Endodermal cell (in vitro differentiated cells): ENCODE results near the gene CNTRL. TPM values are rescaled to one million over a fixed set of nuclear protein-coding genes. Genes with fewer than 3 reads are reported as not detected.
A peak's percentile ranks its signal among the peaks of the same experiment; 100 is the strongest.

ENCODE experiments used
- DNase-seq: peaks from one replicate; pipeline ENCODE4 v3.0.0-alpha.2; 2017
- H3K27ac ChIP-seq: 2 replicates; pipeline ENCODE4 v1.5.1; 2013; ENCODE audit warnings: mild to moderate bottlenecking, low read depth, low read length, moderate library complexity
- H3K27me3 ChIP-seq: 2 replicates; pipeline ENCODE4 v1.6.1; 2013; ENCODE audit warnings: mild to moderate bottlenecking, low read length, moderate library complexity; ENCODE audit not compliant: insufficient read depth, control insufficient read depth, poor library complexity, severe bottlenecking
- H3K36me3 ChIP-seq: 2 replicates; pipeline ENCODE4 v1.7.0; 2013; ENCODE audit warnings: mild to moderate bottlenecking, low read length, moderate library complexity; ENCODE audit not compliant: control insufficient read depth, insufficient read depth
- H3K4me1 ChIP-seq: one replicate; pipeline ENCODE4 v1.7.0; 2013; ENCODE audit warnings: low read length; ENCODE audit not compliant: control insufficient read depth, insufficient read depth
- H3K4me3 ChIP-seq: 2 replicates; pipeline ENCODE4 v1.5.1; 2013; ENCODE audit warnings: mild to moderate bottlenecking, low read length, moderate library complexity
- H3K9ac ChIP-seq: 2 replicates; pipeline ENCODE4 v1.6.1; 2013; ENCODE audit warnings: mild to moderate bottlenecking, low read length, moderate library complexity; ENCODE audit not compliant: poor library complexity, severe bottlenecking; ENCODE audit errors: extremely low read depth
- H3K9me3 ChIP-seq: 2 replicates; pipeline ENCODE4 v1.6.1; 2013; ENCODE audit warnings: mild to moderate bottlenecking, low read length, moderate library complexity; ENCODE audit not compliant: control insufficient read depth
- H3K27ac Mint-ChIP-seq: 2 replicates; pipeline ENCODE4 v1.8.0; 2020; ENCODE audit warnings: mixed read lengths
- H3K27me3 Mint-ChIP-seq: 2 replicates; pipeline ENCODE4 v1.8.0; 2021; ENCODE audit warnings: mild to moderate bottlenecking, mixed read lengths; ENCODE audit not compliant: insufficient read depth
- H3K36me3 Mint-ChIP-seq: 2 replicates; pipeline ENCODE4 v1.8.0; 2020; ENCODE audit warnings: low read depth, mixed read lengths
- H3K4me1 Mint-ChIP-seq: 2 replicates; pipeline ENCODE4 v1.8.0; 2020; ENCODE audit warnings: mixed read lengths
- H3K4me3 Mint-ChIP-seq: 2 replicates; pipeline ENCODE4 v1.8.0; 2020; ENCODE audit warnings: mild to moderate bottlenecking, moderate library complexity, mixed read lengths
- H3K9me3 Mint-ChIP-seq: 2 replicates; pipeline ENCODE4 v1.8.0; 2020; ENCODE audit warnings: mild to moderate bottlenecking, mixed read lengths
- WGBS, 2 experiments: methylation state at CpG; one replicate each; pipeline versions ENCODE4 v1.1.5 to v1.1.7; 2013; ENCODE audit warnings: missing lambda C conversion rate in 2 of 2, mixed read lengths in 1 of 2; ENCODE audit not compliant: insufficient coverage in 1 of 2, insufficient read length in 1 of 2; 5-methylcytosine and 5-hydroxymethylcytosine counted together
- total RNA-seq, 2 donors: library from RNA; stranded (reverse); fragmentation: NEBNext Ultra II Directional in 1 of 2; extraction: Animal tissue kit (Norgen Biotek cat#: 25700) in 1 of 2; gene quantifications; 2 replicates in 1 of 2; 3 replicates in 1 of 2; pipeline ENCODE4 v1.2.1, GENCODE V29; 2021
- TF ChIP-seq, protein P1 (sequence below): fragments of 200-600 bp; sonication (generic); conservative IDR thresholded peaks from 2 replicates; pipeline ENCODE4 v1.5.0; 2021; ENCODE audit warnings: antibody characterized with exemption, mild to moderate bottlenecking

Gene CNTRL
- total RNA-seq, 2 donors from 2014 or later = 18.0 to 21.0 TPM

DNA sequence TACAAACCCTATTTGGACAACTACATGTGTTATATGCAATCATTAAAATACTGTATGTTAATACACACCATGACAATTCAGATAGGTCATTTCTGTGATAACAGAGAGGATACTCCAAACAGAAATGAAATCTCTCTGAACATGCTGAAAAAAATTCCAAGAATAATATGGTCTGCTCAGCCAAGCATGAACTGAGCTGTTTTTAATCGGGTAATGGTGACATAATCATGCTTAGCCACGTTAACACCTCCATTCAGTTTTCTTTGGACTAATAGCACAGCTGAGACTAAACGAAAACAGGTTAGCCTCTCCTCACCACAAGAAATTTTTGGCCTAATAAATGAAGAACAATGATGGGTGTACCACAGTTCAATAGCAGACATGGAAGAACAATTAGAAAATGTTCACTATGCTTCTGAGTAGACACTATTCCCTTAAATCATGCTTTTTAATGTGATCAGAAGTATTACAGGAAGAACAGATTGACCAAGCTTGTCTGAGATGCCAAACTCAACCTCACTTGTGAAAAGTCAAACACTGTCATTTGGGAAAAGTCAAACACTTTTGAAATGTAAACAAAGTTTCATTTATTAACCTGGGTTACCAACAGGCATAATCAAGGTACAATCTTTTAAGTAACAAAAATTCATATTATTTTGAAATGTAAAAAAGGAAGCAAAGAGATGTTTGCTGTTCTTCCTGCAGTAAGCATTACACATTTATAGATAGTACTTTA is 107.5 kb downstream of the CNTRL start:
- peaks cover 78% of the 10 kb centered on the region for H3K36me3 ChIP-seq
- peaks cover 29% of the 10 kb centered on the region for H3K36me3 Mint-ChIP-seq
- no peak for DNase-seq
- H3K27me3 ChIP-seq = no peaks in the 10 kb centered on the region
- no peaks in the 10 kb centered on the region for H3K4me1 ChIP-seq
- peaks cover 21% of the 10 kb centered on the region for H3K4me1 Mint-ChIP-seq
- no peaks in the 10 kb centered on the region for H3K9me3 Mint-ChIP-seq
- TF ChIP-seq, protein P1, sequence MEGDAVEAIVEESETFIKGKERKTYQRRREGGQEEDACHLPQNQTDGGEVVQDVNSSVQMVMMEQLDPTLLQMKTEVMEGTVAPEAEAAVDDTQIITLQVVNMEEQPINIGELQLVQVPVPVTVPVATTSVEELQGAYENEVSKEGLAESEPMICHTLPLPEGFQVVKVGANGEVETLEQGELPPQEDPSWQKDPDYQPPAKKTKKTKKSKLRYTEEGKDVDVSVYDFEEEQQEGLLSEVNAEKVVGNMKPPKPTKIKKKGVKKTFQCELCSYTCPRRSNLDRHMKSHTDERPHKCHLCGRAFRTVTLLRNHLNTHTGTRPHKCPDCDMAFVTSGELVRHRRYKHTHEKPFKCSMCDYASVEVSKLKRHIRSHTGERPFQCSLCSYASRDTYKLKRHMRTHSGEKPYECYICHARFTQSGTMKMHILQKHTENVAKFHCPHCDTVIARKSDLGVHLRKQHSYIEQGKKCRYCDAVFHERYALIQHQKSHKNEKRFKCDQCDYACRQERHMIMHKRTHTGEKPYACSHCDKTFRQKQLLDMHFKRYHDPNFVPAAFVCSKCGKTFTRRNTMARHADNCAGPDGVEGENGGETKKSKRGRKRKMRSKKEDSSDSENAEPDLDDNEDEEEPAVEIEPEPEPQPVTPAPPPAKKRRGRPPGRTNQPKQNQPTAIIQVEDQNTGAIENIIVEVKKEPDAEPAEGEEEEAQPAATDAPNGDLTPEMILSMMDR = no peak
- no peaks in the 10 kb centered on the region for H3K9me3 ChIP-seq
- H3K27ac ChIP-seq = no peak overlapping the region
- no peak overlapping the region for H3K4me3 Mint-ChIP-seq
- 96 to 100% methylated on average over 3 of the region's 3 CpGs for WGBS, 2 experiments
- H3K9ac ChIP-seq = no peak overlapping the region
- no peak overlapping the region for H3K4me3 ChIP-seq
- H3K27ac Mint-ChIP-seq = no peak overlapping the region
- H3K27me3 Mint-ChIP-seq = no peaks in the 10 kb centered on the region

DNA sequence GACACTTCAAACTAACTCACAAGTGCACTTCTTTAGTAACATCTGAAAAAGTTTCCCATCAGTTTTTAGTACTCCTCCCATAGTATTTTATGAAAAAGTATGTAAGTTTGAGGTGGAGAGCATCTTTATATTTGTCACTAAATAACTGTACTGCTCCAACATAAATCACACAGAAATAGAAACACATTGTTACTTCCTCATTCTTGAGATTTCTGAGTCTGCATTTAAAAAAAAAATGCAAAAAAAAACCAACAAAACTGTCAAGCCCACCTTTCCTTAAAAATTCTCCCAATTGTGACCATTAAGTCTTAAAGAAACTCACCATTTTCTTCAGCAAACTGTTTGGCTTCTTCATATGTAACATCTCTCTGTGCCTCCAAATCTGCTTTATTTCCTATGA is 108.2 kb downstream of the CNTRL start:
- TF ChIP-seq, protein P1 = no peak
- Histone ChIP-seq H3K36me3 (peaks cover 71% of the 10 kb centered on the region), H3K9ac (no peak overlapping the region), H3K27ac (no peak overlapping the region), H3K27me3 (no peaks in the 10 kb centered on the region), H3K9me3 (no peaks in the 10 kb centered on the region), H3K4me1 (no peaks in the 10 kb centered on the region), H3K4me3 (no peak overlapping the region)
- Mint-ChIP-seq H3K27me3 (no peaks in the 10 kb centered on the region), H3K9me3 (no peaks in the 10 kb centered on the region), H3K4me3 (no peak overlapping the region), H3K27ac (peak overlapping the region; percentile 13), H3K4me1 (peaks cover 29% of the 10 kb centered on the region), H3K36me3 (peaks cover 29% of the 10 kb centered on the region)
- no peak for DNase-seq

DNA sequence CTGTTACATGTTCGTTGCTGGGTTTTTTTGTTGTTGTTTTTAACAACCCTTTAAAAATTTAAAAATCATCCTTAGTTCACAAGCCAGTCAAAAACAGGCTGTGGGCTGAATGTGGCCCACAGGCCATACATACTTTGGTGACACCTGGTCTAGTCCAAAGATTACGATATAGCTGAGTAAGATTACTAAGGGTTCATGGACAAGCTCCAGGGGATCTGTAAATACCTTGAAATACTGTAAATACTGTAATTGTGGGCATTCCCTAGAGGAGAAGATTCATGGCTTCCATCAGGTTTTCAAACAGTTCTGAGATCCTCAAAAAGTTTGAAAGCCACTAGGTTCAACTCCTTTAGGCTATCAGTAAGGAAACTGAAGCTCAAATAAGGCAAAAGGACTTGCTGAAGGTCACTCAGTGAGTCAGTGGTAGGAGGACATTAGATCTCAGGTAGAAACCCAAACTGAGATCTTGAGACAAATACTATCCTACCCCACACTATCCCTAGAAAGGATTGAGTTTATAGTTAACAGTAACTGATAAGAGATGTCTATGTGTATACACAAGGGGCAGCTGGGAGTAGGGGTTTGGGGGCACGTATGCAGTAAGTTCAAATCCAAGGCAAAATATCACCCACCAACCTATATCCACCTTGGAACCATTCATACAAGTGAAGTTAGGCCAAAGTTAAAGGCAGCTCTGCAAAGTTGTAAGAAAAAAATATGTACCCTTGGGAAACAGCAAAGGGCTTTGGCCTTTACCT is 109.1 kb downstream of the CNTRL start:
- Histone ChIP-seq H3K9ac (no peak overlapping the region), H3K36me3 (peaks cover 63% of the 10 kb centered on the region), H3K27me3 (no peaks in the 10 kb centered on the region), H3K9me3 (no peaks in the 10 kb centered on the region), H3K4me3 (no peak overlapping the region), H3K27ac (no peak overlapping the region), H3K4me1 (no peaks in the 10 kb centered on the region)
- Mint-ChIP-seq H3K27ac (no peak overlapping the region), H3K27me3 (no peaks in the 10 kb centered on the region), H3K9me3 (no peaks in the 10 kb centered on the region), H3K4me1 (peaks cover 30% of the 10 kb centered on the region), H3K36me3 (peaks cover 29% of the 10 kb centered on the region), H3K4me3 (no peak overlapping the region)
- DNase-seq = no peak
- TF ChIP-seq, protein P1 = no peak
- 98 to 100% methylated on average over 1 to 2 of the region's 3 CpGs for WGBS, 2 experiments
